Chondrocyte (in vitro differentiated cells): Measurements from ENCODE around the gene MIGA1. TPM values are rescaled to one million over a fixed set of nuclear protein-coding genes. Genes with fewer than 3 reads are reported as not detected.
"Not testable (repeated sequence)": the region's sequence is repeated elsewhere in the genome, so short reads cannot be mapped to it uniquely, and the experiment has no call there.

ENCODE experiments used
- DNase-seq: peaks from one replicate; pipeline ENCODE4 v3.0.0; 2021; ENCODE audit warnings: mixed read lengths, low spot score
- H3K27ac Mint-ChIP-seq: one replicate; pipeline ENCODE4 v1.8.0; 2021; ENCODE audit warnings: mild to moderate bottlenecking, moderate library complexity, mixed read lengths; ENCODE audit not compliant: unreplicated experiment
- H3K27me3 Mint-ChIP-seq: 2 replicates; pipeline ENCODE4 v1.8.0; 2021; ENCODE audit warnings: low read depth, mixed read lengths
- H3K36me3 Mint-ChIP-seq: 2 replicates; pipeline ENCODE4 v1.8.0; 2021; ENCODE audit warnings: low read depth, mixed read lengths
- H3K4me1 Mint-ChIP-seq: 2 replicates; pipeline ENCODE4 v1.8.0; 2021; ENCODE audit warnings: low read depth, mild to moderate bottlenecking, mixed read lengths
- H3K4me3 Mint-ChIP-seq: one replicate; pipeline ENCODE4 v1.8.0; 2021; ENCODE audit warnings: mild to moderate bottlenecking, moderate library complexity, mixed read lengths; ENCODE audit not compliant: unreplicated experiment
- H3K9me3 Mint-ChIP-seq: 2 replicates; pipeline ENCODE4 v1.8.0; 2021; ENCODE audit warnings: low read depth, mixed read lengths
- total RNA-seq: library from RNA; stranded (reverse); gene quantifications from 3 replicates; pipeline ENCODE4 v1.2.1, GENCODE V29; 2021
- TF ChIP-seq, protein P1 (sequence below): fragments of 200-600 bp; sonication (generic); IDR thresholded peaks from 2 replicates; pipeline ENCODE4 v1.5.0; 2021; ENCODE audit warnings: antibody characterized with exemption, mild to moderate bottlenecking, moderate library complexity

Gene MIGA1
- total RNA-seq, 1 donor from 2014 or later, result 18.6 TPM

DNA sequence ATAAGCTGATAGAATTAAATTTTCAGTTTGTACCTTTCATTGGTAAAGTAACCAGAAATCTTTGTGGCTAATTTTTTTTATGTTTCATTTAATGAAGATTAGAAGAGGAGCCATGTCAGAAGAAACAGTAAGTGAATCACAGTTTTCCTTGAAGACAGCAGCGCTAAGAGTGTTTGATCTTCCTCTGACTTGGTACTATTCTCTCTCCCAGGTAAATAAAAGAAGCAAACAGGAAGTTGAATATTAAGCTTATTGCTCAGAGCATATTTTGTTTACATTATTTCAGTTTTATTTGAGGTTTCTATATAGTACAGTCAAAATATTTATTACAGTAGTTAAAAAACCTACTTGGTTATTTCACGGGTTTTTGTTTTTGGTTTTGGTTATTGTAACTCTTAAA is 3.7 kb downstream of the MIGA1 start:
- H3K4me1 Mint-ChIP-seq, result peaks cover 32% of the 10 kb centered on the region
- no peak overlapping the region for H3K4me3 Mint-ChIP-seq
- peaks cover 24% of the 10 kb centered on the region for H3K36me3 Mint-ChIP-seq
- TF ChIP-seq, protein P1, sequence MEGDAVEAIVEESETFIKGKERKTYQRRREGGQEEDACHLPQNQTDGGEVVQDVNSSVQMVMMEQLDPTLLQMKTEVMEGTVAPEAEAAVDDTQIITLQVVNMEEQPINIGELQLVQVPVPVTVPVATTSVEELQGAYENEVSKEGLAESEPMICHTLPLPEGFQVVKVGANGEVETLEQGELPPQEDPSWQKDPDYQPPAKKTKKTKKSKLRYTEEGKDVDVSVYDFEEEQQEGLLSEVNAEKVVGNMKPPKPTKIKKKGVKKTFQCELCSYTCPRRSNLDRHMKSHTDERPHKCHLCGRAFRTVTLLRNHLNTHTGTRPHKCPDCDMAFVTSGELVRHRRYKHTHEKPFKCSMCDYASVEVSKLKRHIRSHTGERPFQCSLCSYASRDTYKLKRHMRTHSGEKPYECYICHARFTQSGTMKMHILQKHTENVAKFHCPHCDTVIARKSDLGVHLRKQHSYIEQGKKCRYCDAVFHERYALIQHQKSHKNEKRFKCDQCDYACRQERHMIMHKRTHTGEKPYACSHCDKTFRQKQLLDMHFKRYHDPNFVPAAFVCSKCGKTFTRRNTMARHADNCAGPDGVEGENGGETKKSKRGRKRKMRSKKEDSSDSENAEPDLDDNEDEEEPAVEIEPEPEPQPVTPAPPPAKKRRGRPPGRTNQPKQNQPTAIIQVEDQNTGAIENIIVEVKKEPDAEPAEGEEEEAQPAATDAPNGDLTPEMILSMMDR, result no peak
- no peak for DNase-seq
- H3K9me3 Mint-ChIP-seq, result no peaks in the 10 kb centered on the region
- no peak overlapping the region for H3K27ac Mint-ChIP-seq
- H3K27me3 Mint-ChIP-seq, result no peaks in the 10 kb centered on the region

DNA sequence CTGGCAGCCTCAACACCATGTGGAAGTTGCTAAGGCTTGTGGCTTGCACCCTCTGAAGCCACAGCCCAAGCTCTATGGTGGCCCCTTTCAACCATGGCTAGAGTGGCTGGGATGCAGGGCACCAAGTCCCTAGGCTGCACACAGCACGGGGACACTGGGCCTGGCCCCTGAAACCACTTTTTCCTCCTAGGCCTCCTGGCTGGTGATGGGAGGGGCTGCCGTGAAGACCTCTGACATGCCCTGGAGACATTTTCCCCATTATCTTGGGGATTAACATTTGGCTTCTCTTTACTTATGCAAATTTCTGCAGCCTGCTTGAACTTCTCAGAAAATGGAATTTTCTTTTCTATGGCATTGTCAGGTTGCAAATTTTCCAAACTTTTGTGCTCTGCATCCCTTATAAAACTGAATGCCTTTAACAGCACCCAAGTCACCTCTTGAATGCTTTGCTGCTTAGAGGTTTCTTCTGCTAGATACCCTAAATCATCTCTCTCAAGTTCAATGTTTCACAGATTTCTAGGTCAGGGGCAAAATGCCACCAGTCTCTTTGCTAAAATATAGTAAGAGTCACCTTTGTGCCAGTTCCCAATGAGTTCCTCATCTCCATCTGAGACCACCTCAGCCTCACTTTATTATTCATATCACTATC is 6.8 kb downstream of the MIGA1 start:
- peaks cover 11% of the 10 kb centered on the region for H3K4me1 Mint-ChIP-seq

DNA sequence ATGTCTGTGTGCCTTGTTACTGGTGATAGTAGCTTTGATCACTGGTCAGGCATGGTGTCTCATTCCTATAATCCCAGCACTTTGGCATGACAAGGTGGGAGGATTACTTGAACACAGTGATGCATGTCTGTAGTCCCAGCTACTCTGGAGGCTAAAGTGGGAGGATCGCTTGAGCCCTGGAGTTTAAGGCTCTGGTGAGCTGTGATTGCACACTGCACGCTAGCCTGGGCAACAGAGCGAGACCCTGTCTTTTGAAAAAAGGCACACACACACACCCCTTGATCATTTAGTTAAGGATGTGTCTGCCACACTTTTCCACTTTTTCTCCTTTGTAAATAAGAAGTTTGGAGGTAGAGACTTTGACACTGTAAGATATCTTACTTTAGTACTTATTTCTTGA is 15.1 kb downstream of the MIGA1 start:
- Mint-ChIP-seq H3K4me3 (no peak overlapping the region), H3K4me1 (peaks cover 13% of the 10 kb centered on the region), H3K27ac (no peak overlapping the region), H3K36me3 (peaks cover 6% of the 10 kb centered on the region), H3K27me3 (no peaks in the 10 kb centered on the region), H3K9me3 (no peaks in the 10 kb centered on the region)
- TF ChIP-seq, protein P1, result no peak
- DNase-seq, result no peak

More for the DNA sequence above, 6.8 kb downstream of the MIGA1 start:
- not testable (repeated sequence) for H3K4me3 Mint-ChIP-seq, H3K9me3 Mint-ChIP-seq, DNase-seq, H3K27me3 Mint-ChIP-seq, H3K27ac Mint-ChIP-seq
- H3K36me3 Mint-ChIP-seq, result peaks cover 34% of the 10 kb centered on the region

DNA sequence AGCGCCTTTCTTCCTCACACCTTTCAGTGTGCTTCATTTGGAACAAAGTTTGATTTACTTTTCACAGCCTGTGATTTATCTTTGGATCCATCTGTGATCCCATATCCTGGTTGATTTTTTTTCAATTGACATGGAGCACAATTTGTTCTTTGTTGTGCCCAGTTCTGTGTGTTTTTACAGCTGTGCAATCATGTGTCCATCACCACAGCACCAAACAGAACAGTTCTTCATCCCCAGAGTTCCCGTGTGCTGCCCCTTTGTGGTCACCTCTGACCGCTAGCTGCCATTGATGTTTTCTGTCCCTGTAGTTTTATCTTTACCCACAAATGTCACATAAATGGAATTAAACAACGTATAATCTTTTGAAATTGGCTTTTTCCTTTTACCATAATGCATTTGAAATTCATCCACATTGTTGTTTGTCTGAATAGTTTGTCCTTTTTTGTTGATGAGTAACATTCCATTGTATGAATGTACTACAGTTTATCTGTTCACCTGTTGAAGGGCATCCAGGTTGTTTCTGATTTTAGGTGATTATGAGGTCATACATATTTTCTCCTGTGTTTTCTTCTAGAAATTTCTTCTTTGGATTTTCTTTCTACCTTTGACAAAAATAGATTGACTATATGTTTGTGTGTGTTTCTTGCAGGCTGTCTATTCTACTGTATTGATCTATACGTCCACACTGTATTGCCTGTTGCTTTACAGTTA is 17.4 kb downstream of the MIGA1 start:
- H3K9me3 Mint-ChIP-seq, result no peaks in the 10 kb centered on the region
- H3K36me3 Mint-ChIP-seq, result peaks cover 6% of the 10 kb centered on the region
- no peak for DNase-seq
- no peak overlapping the region for H3K4me3 Mint-ChIP-seq
- H3K4me1 Mint-ChIP-seq, result peaks cover 21% of the 10 kb centered on the region
- TF ChIP-seq, protein P1, result no peak
- no peaks in the 10 kb centered on the region for H3K27me3 Mint-ChIP-seq
- H3K27ac Mint-ChIP-seq, result no peak overlapping the region

DNA sequence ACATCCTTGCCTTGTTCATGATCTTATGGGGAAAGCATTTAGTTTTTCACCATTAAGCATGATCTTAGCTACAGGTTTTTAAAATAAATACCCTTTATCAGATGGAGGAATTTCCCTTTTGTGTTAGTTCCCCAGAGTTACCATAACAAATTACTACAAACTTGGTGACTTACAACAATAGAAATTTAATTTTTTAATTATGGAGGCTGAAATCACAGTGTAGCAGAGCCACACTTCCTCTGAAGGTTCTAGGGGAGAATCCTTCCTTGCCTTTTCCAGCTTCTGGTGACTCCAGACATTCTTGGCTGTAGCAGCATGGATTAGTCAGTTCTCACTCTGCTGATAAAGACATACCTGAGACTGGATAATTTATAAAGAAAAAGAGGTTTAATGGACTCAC is 18.5 kb downstream of the MIGA1 start:
- H3K27ac Mint-ChIP-seq, result no peak overlapping the region
- H3K4me3 Mint-ChIP-seq, result no peak overlapping the region
- H3K9me3 Mint-ChIP-seq, result no peaks in the 10 kb centered on the region
- DNase-seq, result no peak
- TF ChIP-seq, protein P1, result no peak
- no peaks in the 10 kb centered on the region for H3K27me3 Mint-ChIP-seq
- H3K4me1 Mint-ChIP-seq, result peaks cover 21% of the 10 kb centered on the region
- peaks cover 3% of the 10 kb centered on the region for H3K36me3 Mint-ChIP-seq
